ENCODE results near the gene AIRE. TPM values are rescaled to one million over a fixed set of nuclear protein-coding genes. Genes with fewer than 3 reads are reported as not detected.

AIRE gene
- total RNA-seq, 1 donor from 2014 or later, result not detected

GRCh38 chr21:44321846-44322450 lies 36.3 kb downstream of the AIRE start:
- H3K27me3 ChIP-seq, result no peaks in the 10 kb centered on the region
- Mint-ChIP-seq H3K9me3 (no peaks in the 10 kb centered on the region), H3K4me1 (no peaks in the 10 kb centered on the region), H3K36me3 (no peaks in the 10 kb centered on the region), H3K27ac (no peak overlapping the region), H3K27me3 (ENCODE audit: insufficient read depth, low read depth) (no peaks in the 10 kb centered on the region), H3K4me3 (no peak overlapping the region)
- no peaks in the 10 kb centered on the region for H3K36me3 ChIP-seq
- no peak overlapping the region for H3K9ac ChIP-seq
- DNase-seq (ENCODE audit: low spot score), result no peak
- no peak overlapping the region for H3K27ac ChIP-seq
- H3K4me3 ChIP-seq, result no peak overlapping the region
- no peaks in the 10 kb centered on the region for H3K9me3 ChIP-seq (ENCODE audit: low read depth)
- no peak overlapping the region for H2AFZ ChIP-seq (replicated peaks)
- no peaks in the 10 kb centered on the region for H3K79me2 ChIP-seq (ENCODE audit: low read depth)
- H3K4me1 ChIP-seq, result no peaks in the 10 kb centered on the region
- no peak for TF ChIP-seq EZH2 (IDR thresholded peaks at IDR 0.05)
- TF ChIP-seq CTCF (IDR thresholded peaks at IDR 0.05), result no peak
- TF ChIP-seq EZH2phosphoT487 (IDR thresholded peaks at IDR 0.05), result no peak
- H3F3A ChIP-seq (ENCODE audit: low read depth), result no peaks in the 10 kb centered on the region
- no peak overlapping the region for H3K4me2 ChIP-seq
- H4K20me1 ChIP-seq (ENCODE audit: low read depth), result no peaks in the 10 kb centered on the region

GRCh38 chr21:44322621-44323325 lies 37.1 kb downstream of the AIRE start:
- H3K36me3 ChIP-seq, result no peaks in the 10 kb centered on the region
- H3K9me3 Mint-ChIP-seq, result no peaks in the 10 kb centered on the region
- DNase-seq (ENCODE audit: low spot score), result no peak
- H3K4me3 Mint-ChIP-seq, result no peak overlapping the region
- H3K9ac ChIP-seq, result no peak overlapping the region
- no peaks in the 10 kb centered on the region for H4K20me1 ChIP-seq (ENCODE audit: low read depth)
- H3K4me1 Mint-ChIP-seq, result no peaks in the 10 kb centered on the region
- no peaks in the 10 kb centered on the region for H3K27me3 Mint-ChIP-seq (ENCODE audit: insufficient read depth, low read depth)
- no peaks in the 10 kb centered on the region for H3K9me3 ChIP-seq (ENCODE audit: low read depth)
- no peak overlapping the region for H3K27ac ChIP-seq
- H3K4me3 ChIP-seq, result no peak overlapping the region
- H3K4me2 ChIP-seq, result no peak overlapping the region
- no peaks in the 10 kb centered on the region for H3K27me3 ChIP-seq
- H3K79me2 ChIP-seq (ENCODE audit: low read depth), result no peaks in the 10 kb centered on the region
- H3K4me1 ChIP-seq, result no peaks in the 10 kb centered on the region
- no peaks in the 10 kb centered on the region for H3F3A ChIP-seq (ENCODE audit: low read depth)
- TF ChIP-seq EZH2 (IDR thresholded peaks at IDR 0.05) (no peak), CTCF (IDR thresholded peaks at IDR 0.05) (no peak), EZH2phosphoT487 (IDR thresholded peaks at IDR 0.05) (no peak)
- H3K27ac Mint-ChIP-seq, result no peak overlapping the region
- H3K36me3 Mint-ChIP-seq, result no peaks in the 10 kb centered on the region
- H2AFZ ChIP-seq (replicated peaks), result no peak overlapping the region

GRCh38 chr21:44323591-44323990 lies 37.9 kb downstream of the AIRE start:
- no peak overlapping the region for H2AFZ ChIP-seq (replicated peaks)
- DNase-seq (ENCODE audit: low spot score), result no peak
- no peak overlapping the region for H3K27ac Mint-ChIP-seq
- no peaks in the 10 kb centered on the region for H3K79me2 ChIP-seq (ENCODE audit: low read depth)
- no peak overlapping the region for H3K9ac ChIP-seq
- H3K36me3 Mint-ChIP-seq, result no peaks in the 10 kb centered on the region
- no peaks in the 10 kb centered on the region for H3F3A ChIP-seq (ENCODE audit: low read depth)
- H4K20me1 ChIP-seq (ENCODE audit: low read depth), result no peaks in the 10 kb centered on the region
- TF ChIP-seq EZH2phosphoT487 (IDR thresholded peaks at IDR 0.05), result no peak
- no peak for TF ChIP-seq CTCF (IDR thresholded peaks at IDR 0.05)
- no peak for TF ChIP-seq EZH2 (IDR thresholded peaks at IDR 0.05)
- no peak overlapping the region for H3K4me3 Mint-ChIP-seq
- H3K27ac ChIP-seq, result no peak overlapping the region
- no peak overlapping the region for H3K4me3 ChIP-seq
- no peak overlapping the region for H3K4me2 ChIP-seq
- no peaks in the 10 kb centered on the region for H3K4me1 Mint-ChIP-seq
- no peaks in the 10 kb centered on the region for H3K36me3 ChIP-seq
- H3K4me1 ChIP-seq, result no peaks in the 10 kb centered on the region
- H3K9me3 ChIP-seq (ENCODE audit: low read depth), result no peaks in the 10 kb centered on the region
- no peaks in the 10 kb centered on the region for H3K27me3 ChIP-seq
- H3K27me3 Mint-ChIP-seq (ENCODE audit: insufficient read depth, low read depth), result no peaks in the 10 kb centered on the region
- H3K9me3 Mint-ChIP-seq, result no peaks in the 10 kb centered on the region
